GDM1 (cell line): ENCODE results near the gene MEGF11.

ENCODE experiments used
- DNase-seq: peaks from one replicate; lab custom pipeline; 2025; lab: John Stamatoyannopoulos, UW

Gene MEGF11

GRCh38 chr15:66051833-66052232 is 201.7 kb downstream of the MEGF11 start:
- no peak for DNase-seq

DNA sequence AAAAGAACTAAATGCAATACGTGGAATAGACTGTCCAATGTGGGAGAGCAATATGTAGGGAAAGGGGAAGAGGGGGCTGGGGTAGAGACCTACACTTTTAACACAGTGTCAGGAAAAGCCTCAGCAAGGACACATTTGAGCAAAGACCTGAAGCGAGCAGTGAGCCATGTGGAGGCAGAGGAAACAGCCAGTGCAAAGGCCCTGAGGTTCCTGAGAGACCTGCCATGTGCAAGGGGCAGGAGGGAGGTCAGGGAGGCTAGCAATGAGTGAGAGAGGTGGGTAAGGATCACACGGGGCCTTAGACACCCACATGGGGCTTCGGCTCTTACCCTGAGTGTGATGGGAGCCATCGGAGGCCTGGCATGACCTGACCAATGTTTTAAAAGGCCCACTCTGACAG is 203.3 kb downstream of the MEGF11 start:
- DNase-seq = no peak

GRCh38 chr15:66049353-66049752 is 204.2 kb downstream of the MEGF11 start:
- no peak for DNase-seq

DNA sequence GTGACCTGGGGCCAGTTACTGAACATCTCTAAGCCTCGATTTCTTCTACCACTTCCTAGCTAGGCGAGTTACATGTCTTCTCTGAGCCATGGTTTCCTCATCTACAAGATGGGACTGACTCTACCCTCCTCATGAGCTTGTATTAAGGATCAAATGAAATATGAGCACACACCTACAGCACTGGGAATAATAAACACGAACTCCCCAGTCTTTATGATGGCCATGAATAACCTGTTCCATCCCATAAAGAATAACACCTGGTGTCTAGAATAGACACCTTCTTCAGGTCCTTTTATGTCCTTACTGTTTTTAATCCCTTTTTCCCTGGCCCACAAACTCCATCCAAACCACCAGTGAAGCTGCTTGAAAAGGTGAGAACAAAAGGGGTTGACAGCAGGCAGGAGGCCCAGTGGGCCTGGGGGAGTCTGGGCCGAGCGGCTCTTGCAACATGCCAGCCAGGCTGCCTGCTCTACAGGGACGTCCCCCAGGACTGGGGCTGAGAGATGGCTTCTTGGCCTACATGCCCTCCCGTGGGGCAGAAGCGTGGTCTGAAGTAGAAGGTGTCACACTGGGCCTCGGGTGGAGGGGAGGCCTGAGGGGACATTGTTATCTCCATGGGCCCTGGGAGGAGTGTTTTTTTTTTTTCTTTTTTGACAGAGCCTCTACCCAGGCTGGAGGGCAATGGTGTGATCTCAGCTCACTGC is 206.1 kb downstream of the MEGF11 start:
- no peak for DNase-seq

- DNase-seq = no peak
Measured at GRCh38 chr15:66046751-66047150, 206.8 kb downstream of the MEGF11 start.

- DNase-seq = no peak
Measured at GRCh38 chr15:66046326-66046725, 207.2 kb downstream of the MEGF11 start.

- no peak for DNase-seq
Measured at GRCh38 chr15:66045542-66045941, 208.0 kb downstream of the MEGF11 start.

GRCh38 chr15:66044837-66045236 is 208.7 kb downstream of the MEGF11 start:
- no peak for DNase-seq

GRCh38 chr15:66043264-66043663 is 210.3 kb downstream of the MEGF11 start:
- DNase-seq = no peak

GRCh38 chr15:66042624-66043023 is 210.9 kb downstream of the MEGF11 start:
- DNase-seq = no peak

DNA sequence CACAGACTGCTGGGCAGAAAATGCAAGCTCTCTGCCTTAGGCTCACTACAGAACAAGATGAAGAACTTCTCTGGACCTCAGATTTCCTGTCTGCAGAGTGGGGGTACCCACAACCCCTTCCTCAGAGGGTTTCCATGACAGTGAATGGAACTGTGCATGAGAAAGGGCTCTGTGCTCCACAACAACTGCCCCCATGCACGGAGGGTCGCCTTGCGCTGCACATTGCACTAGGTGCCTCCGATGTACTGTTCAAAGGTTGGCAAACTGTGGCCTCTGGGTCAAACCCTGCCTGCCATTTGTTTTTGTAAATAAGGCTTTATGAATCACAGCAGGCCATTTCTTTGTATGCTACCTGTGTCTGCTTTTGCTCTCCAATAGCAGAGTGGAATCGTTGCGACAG is 212.3 kb downstream of the MEGF11 start:
- DNase-seq = no peak

DNA sequence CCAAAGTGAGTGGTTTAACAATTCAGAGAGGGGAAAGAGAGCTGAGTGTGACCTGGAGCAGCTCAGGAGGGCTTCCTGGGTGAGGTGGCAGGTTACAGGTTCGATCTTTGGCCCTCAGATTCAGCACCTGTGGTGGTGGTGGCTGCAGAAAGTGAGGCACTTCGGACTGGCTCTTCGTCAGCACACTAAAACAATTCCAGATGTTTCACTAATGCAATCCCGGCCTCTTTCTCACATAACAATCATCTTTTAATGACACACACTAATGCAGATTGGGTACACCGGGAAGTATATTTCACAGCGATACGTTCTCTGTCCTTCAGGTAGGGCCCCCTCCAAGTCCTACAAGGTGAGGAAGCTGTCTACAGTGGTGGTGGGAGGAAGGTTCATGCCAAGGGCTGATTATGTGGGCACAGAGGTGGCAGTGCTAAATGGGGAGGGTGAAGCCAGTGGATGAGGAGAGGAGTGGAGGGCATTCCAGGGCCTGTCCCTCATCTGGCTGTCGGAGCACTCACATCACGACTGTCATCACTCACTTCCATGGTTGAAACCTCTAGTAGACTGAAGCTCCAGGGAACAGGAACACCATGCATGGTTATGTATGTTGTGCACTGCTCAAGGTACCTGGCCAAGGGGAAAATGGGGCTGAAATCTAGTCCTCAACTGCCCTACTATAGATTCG is 213.2 kb downstream of the MEGF11 start:
- no peak for DNase-seq

DNA sequence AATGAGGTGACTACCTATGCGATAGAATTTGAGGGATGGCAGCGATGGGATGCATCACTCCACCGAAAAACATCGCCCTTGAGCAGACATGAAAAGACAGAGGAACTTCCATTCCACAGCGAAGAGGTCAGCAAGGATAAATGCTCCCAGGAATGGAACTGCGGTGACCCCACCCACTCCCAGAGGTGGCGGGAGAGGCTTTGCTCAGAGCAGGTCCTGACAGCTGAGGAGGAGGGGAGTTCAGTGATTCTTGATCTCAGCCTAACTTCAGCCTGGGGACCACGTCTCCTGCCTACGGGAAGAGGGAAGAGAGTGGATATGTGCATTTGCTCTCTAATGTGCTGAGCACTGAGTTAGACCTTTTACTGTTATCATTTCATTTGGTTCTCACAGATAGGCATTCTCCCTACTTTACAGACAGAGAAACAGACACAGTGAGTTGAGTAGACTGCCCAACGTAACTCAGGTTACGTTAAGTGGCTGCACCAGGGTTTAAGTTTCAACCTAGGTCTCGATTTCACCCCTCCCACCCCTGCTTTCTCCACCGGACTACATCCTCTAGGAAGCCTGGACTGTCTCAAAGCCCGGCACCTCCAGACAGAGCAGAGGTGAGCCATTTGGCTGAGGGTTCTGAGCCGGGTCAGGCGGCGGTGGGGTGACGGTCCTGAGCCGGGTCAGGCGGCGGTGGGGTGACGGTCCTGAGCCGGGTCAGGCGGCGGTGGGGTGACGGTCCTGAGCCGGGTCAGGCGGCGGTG is 214.3 kb downstream of the MEGF11 start:
- no peak for DNase-seq

DNA sequence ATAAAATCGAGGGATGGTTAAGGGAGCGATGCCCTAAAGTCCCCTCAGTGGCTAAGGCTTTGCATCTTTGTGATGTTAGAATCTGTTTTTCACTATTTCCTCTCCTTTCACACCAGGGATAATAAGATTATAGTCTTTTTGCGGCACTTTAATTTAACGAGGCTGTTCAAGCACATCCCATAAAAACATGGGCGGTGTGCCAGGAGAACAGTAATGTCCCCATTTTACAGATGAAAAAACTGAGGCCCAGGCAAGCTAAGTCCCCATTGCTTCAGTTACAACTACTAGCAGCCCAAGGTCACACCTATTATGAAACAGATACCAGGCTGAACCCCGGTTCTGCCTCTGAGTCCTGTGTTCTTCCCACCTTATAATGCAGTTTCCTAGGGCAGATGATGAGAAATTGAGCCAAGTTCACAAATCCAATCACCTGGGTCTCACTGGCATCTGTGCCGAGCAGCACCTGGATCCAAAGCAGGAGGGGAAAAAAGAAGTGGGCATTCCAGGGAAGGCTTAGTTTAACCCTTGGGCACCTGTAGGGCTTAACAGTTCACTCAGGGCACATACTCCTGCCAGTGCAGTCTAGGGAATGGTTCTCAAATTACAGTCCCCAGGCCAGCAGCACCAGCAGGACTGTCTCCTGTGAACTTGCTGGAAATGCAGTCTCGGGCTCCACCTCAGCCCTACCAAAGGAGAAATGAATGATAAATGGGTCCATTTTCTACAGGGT is 215.0 kb downstream of the MEGF11 start:
- no peak for DNase-seq

- DNase-seq = no peak
Measured at GRCh38 chr15:66036859-66037258, 216.7 kb downstream of the MEGF11 start.

DNA sequence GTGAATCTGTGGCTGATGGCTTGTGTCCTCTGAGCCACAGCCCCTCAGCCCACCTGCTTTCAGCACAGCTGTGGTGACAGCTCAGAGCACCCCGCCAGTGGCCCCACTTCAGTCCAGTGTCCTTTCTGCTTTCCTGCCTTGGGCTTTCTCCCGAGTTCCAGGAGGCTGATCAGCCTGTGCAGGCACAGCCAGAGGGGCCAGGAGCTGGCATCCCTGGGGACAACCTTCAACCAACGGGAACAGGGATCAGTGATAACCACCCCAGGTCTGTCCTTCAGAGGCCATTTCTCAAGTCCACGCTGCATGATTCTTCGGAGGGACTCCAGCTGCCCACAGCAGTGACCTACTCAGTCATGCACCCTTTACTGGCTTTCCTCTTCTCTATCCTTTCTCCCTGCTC is 217.6 kb downstream of the MEGF11 start:
- DNase-seq = no peak

DNA sequence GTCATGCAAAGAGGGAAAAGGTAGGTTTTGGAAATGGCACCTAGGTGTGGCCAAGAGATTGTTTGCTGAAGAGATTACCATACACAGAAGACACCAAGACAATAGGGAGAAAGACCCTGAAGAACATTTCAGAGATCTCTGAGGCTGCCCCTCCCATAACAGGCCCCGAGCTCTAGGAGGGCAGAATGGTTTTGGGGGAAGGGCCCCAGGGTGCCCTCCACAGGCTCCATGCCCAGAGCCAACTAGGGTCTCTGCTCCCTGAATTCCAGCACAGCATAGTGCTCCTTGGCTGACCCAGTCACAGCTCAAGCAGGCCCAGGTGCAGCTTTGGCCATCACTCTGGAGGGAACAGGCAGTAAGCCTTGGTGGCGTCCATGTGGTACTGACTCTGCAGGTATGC is 220.4 kb downstream of the MEGF11 start:
- no peak for DNase-seq

GRCh38 chr15:66032006-66032405 is 221.5 kb downstream of the MEGF11 start:
- no peak for DNase-seq

DNA sequence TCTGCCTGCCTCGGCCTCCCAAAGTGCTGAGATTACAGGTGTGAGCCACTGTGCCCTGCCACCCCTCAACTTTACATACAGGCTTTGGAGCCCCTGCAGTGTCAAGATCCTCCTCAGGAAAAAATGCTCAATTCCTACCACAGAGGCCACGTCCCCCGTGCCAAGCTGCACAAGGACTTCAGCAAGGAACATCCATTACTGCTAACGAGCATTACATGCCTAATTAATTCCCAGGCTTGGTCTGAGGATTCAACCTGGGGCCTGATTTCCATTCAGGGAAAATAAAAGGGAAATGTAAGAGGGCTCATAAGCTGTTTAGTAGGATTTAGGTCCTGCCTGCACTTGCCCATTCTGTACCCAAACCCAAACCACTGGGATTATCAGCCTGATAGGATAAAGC is 222.9 kb downstream of the MEGF11 start:
- no peak for DNase-seq

- no peak for DNase-seq
Measured at GRCh38 chr15:66029650-66030049, 223.9 kb downstream of the MEGF11 start.

DNA sequence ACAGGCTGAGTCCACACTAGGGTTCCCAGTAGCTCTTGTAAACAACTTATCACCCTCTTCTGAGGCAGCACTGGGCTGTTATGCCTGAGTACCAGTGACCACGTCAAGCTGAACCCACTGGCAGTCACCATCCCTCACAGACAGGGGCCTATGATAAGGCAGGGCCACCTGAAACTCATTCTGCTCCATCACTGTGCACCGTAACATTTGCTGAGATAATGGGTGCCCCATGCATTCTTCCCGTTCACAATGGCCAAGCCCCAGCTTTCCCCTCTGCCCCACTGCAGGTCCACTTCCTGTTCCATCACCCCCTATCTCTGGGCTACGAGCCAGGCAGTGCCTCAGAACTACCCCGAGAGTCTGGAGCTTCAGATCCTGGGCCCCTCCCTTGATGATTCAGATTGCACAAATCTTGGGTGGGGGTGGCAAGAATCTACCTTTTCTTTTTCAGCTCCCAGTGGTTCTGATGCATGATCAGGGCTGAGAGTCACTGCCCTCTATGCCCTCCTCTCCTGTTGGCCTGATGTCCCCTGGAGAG is 226.2 kb downstream of the MEGF11 start:
- no peak for DNase-seq

DNA sequence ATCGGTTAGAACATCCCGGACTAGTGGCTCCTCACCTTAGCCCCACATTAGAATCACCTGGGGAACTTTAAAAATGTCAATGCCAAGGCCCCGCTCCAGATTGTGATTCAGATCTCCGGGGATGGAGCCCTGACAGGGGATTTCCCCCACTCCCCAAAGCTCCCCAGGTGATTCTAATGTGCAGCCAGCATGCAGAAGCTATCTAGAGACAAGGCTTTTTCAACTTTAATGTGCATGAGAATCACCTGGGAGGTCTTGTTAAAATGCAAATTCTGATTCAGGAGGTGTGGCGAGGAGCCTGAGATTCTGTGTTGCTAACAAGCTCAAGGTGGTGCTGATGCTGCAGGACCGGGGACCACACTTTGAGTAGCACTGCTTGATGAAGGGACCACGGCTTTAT is 227.6 kb downstream of the MEGF11 start:
- DNase-seq = no peak
